ENCODE results near the gene ABRACL.

- TF ChIP-seq CTCF (IDR thresholded peaks at IDR 0.05) (no peak), POLR2A (IDR thresholded peaks at IDR 0.05) (no peak)
Observed at GRCh38 chr6:138997136-138997535, 31.4 kb upstream of the ABRACL start.
